DMS 273 (cell line): ENCODE measurements around the gene SRR.
A peak's percentile ranks its signal among the peaks of the same experiment; 100 is the strongest.

Experiments used
- DNase-seq: peaks from one replicate; lab custom pipeline; 2025; ENCODE audit not compliant: unreplicated experiment; lab: John Stamatoyannopoulos, UW

Gene SRR

DNA sequence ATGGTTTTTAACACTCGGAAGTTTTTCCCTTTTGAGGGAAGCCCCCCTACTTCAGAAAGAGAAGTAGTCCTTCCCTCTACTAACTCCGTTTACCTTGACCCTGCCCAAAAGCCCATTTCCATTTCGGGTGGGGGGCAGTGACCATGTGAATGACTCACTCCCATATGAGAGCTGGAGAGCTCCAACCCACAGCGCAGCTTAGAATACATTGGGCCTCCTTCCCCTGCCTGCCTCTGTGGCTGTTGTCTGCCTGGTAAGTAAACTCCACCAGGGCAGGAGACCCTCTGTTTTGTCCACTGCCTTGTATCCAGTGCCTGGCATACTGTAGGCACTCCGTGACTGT is 34.5 kb downstream of the SRR start:
- DNase-seq = no peak

DNA sequence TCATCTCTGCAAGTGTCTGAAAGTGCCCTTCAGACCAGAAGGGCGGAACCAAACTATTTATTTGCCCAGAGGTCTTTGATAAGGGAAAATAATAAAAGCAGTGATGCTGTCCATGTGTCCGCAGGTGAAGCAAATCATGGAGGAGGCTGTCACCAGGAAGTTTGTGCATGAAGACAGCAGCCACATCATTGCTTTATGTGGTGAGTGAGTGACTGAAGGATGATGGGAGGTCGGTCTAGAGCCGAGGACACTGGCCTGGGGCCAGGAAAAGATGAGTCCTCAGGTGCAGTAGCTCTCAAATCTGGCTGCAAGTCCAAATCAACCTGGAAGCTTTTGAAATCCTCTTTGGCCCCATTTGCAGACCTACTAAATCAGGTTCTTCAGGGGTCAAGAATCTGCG is 39.7 kb downstream of the SRR start:
- DNase-seq = no peak

DNA sequence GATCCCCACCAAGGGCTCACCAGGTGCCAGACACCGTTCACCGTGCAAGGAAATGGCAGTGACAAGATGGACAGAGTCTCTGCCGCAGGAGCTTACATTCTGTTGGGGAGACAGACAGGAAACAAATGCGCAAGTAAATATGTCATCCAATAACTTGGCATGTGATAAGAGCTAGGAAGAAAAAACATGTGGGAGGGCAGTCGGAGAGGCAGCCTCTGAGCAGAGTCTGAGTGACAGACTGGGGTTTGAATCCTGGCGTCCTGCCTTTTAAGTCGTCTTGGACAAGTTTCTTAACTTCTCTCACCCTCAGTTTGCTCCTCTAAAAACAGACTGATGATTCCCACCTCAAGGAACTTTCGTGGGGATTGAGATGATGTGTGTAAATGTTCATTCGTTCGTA is 40.8 kb downstream of the SRR start:
- no peak for DNase-seq

DNA sequence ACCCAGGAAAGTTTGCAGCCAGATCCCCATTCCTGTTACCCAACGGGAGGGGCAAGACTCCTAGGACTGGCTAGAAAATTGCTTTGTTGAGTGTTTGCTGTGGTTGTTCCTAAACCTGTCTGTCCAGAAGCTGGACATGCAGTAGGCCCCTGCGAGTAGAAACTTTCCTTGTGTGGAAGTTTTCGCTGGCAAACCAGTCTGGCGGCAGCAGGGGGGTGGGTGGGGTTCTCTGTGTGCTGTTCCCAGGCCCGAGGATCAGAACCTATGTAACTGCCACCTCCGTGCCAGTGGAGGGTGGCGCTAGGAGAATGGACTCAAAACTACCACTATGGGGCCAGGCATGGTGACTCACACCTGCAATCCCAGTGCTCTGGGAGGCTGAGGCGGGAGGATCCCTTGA is 42.7 kb downstream of the SRR start:
- no peak for DNase-seq

DNA sequence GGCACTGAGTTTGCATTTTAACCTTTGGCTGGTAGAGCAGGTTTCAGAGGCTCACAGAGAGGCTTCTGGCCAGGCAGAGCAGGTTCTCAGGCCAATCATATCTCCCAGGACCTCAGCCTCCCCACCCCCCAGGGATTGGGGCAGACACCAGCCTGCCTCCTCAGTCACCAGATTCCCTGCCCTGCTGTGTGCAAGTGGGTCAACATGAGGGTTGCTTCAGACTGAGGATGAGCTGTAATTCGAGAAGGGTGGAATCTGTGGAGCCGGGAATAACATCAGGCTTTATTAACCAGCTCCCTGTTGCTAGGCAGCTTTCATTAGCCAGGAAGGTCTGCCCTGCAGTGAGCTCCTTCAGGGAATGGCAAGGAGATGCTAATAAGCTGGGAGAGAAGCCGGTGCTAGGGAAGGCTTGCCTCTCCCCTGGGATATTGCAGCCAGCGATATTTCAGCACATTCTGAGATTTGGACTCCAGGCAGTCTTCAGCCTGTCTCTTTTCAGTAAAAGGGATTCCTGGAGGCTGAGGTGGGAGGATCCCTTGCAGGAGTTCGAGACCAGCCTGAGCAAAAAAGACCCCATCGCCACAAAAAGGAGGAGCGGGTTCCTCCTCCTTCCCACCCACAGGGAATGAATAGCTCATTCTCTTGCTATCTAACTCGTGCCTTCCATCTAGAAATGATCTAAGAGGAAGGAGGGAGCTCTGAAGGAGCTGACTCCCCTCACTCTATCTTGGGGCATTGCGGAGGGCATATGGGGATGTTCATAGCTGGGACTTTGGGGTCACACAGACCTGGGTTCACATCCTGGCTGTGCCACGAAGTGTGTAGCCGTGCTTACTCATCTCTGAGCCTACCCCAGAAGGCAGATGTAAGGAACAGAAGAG is 44.3 kb downstream of the SRR start:
- peak; percentile 93 for DNase-seq

DNA sequence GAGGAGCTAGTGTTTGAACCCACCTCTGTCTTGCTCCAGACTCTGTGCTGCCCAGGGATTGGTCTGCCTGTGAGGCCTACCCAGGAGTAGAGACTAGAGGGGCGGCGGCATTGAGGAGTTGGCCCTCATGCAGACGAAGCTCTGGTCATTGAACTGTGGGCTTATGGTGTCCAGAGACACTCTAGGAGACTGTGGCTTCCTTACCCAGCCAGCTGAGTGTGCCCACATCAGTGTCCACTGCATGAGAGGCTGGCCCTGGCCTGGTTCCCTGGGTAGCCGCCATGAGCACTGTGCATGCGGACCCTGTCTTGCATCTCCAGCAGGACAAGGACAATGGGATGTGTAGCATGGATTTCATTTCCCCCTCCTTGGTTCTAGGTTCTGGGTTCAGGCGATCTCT is 47.5 kb downstream of the SRR start:
- no peak for DNase-seq

DNA sequence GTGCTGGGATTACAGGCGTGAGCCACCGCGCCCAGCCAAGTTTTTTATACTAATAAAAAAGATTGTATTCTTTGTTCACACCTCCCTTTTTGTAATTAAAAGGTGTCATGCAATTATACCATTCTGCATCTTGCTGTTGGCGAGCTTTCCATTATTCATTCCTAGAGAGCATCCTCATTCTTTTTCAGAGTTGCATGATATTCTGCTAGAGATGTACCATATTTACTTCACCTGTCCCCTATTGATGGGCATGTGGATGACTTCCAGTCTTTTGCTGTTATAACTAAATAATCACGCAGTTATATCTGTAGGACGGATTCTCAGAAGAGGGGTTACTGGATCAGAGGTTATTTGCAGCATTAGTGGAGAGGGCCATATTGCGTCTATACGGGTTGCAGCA is 50.6 kb downstream of the SRR start:
- no peak for DNase-seq

DNA sequence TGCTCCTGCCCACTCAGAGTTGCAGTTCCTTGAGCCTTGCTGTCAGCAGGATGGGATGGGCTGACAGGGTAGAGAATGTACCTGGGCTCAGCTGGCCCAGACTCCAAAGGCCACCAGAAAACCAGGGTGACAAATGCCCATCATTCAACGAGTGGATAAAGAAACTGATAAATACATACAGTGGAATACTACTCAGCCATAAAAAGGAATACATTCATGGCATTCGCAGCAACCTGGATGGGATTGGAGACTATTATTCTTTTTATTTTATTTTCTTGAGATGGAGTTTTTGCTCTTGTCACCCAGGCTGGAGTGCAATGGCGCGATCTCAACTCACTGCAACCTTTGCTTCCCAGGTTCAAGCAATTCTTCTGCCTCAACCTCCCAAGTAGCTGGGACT is 53.5 kb downstream of the SRR start:
- no peak for DNase-seq

DNA sequence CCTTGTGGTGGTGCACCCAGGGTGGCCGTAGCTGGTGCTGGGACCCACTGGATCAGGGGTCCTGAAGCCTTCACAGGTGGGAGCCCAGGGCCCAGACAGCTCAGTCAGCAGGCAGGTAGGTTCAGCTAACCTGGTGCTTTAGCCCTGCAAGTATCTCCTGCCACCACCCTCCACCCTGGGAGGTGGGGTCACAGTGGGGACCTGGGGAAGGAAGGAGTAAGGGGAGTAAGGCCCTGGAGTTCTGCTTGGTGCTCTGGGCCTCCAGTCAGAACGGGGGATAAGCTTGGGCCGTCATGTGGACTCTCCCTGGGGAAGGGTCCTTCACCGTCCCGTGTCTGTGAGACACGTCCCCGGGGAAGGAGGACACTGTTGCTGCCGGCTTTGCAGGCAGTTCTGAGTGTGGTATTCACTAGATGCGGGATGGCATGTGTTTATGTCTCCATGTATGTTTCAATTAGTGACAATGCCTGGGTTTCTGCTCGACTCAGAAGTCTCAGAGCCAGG is 54.2 kb downstream of the SRR start:
- DNase-seq = no peak

DNA sequence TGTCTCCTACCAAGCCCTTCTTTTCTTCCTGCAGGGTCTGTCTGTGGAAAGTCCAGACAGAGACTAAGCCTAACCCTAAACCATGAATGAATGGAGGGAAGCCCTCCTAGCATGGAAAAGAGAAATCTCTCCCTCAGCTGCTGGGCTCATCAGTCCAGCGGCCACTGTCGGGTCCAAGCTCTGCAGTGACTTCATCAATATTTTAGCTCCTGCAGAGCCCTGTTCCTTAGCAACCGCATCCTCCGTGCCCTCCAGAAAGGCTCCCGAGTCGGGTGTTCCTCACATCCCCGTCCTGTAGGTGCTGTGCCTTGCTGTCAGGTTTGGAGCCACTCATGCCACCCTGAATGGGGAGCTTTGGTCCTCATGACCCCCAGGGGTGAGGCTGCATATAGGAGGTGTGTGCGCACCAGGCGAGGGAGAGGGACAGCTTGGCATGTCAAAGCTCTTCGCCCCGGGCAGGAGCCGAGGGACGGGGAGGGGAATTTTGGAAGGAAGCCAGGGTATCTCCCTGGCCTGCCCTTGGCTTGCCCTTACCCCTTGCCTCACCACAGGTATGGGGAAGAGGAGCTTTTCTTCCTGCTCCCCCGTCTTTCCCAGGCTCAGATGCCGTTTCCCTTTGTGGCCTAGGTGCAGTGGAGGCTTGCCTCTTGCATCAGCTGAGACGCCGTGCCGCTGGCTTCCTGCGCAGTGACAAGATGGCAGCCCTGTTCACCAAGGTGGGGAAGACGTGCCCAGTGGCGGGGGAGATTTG is 57.4 kb downstream of the SRR start:
- DNase-seq = no peak

DNA sequence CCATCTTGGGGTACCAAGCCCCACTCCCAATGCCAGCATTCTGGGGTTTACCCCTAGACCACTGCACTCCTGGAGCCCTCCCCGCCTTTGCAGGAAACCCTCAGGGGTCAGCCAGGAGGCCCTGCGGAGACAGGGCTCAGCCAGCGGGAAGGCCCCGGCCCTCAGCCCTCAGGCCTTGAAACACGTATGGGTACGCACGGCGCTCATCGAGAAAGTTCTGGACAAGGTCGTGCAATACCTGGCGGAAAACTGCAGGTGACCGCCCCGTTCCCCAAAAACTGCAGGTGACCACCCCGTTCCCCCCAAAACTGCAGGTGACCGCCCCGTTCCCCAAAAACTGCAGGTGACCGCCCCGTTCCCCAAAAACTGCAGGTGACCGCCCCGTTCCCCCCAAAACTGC is 58.3 kb downstream of the SRR start:
- no peak for DNase-seq

DNA sequence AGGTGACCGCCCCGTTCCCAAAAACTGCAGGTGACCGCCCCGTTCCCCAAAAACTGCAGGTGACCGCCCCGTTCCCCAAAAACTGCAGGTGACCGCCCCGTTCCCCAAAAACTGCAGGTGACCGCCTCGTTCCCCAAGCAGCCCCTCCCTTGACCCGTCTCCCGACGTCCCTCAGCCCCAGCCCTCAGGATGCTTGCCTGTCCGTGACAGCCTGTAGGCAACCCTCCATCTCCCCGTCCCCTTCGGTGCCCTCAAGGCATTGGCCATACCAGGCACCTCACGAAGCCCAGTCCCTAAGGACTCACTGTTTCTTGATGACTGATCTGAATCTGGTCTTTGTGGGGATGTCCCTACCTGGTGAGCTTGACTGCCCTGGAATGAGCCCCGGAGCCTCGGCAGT is 58.7 kb downstream of the SRR start:
- no peak for DNase-seq

DNA sequence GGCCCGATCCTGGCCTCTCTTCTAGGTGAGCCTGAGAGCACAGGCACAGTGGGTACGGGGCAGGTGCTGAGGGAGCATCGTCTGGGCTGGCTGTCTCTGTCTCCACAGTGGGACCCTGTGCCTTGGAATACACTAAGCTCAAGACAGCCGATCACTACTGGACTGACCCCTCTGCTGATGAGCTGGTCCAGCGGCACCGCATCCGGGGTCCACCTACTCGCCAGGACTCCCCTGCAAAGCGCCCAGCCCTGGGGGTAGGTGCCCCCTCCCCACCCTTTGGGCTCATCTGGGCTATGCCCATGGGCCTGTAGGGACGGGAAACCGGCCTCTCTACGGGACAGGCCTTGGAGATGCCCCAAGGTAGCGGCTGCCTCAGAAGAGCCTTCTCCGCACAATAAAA is 59.1 kb downstream of the SRR start:
- no peak for DNase-seq

DNA sequence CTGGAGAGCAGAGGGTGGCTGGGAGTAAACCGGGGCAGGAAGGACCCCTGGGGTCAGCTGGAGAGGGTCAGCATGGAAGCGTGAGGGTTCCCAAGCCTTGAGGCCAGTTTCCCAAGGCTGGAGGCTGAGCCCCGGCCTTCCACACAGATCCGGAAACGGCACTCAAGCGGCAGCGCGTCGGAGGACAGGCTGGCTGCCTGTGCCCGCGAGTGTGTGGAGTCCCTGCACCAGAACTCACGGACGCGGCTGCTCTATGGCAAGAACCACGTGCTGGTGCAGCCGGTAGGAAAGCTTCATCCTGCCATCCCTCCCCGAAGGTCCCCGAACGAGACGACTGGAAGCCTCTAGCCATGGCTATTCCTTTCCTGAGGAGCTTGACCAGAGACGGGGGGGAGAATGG is 59.6 kb downstream of the SRR start:
- DNase-seq = no peak

DNA sequence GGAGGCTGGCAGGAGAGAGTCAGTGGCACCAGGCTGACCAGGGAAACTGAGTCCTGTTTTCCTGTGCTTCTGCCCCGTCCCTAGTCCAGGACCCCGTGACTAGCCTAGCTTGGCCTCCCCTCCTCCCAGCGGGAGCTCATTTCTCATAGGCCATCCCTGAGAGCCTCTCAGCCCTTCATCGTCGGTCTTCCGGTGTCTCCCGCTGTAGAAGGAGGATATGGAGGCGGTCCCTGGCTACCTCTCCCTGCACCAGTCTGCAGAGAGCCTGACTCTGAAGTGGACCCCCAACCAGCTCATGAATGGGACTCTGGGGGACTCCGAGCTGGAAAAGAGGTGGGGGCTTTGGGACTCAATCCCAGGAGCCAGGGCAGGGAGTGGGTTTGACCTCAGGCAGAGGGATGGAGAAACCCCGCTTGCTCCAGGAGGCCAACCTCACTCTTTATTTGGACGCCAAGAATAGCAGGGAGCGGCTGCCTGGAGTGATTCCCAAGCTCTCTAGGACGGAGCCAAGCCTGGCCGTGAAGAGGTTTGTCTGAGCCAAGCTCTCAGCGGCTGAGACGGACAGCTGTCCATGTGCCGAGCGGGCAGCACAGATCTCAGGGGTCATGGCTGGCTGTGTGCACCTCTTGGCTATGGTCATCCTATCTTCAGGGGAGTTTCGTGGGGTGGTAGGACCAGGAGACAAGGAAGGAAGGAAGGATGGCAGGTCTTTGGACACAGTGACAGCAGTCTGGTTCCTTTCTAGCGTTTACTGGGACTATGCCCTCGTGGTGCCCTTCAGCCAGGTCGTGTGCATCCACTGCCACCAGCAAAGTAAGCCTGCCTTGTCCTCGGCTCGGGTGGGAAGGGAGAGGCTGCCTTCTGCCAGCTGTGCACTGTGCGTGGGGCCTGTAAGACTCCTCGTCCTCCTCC is 60.4 kb downstream of the SRR start:
- DNase-seq = no peak

DNA sequence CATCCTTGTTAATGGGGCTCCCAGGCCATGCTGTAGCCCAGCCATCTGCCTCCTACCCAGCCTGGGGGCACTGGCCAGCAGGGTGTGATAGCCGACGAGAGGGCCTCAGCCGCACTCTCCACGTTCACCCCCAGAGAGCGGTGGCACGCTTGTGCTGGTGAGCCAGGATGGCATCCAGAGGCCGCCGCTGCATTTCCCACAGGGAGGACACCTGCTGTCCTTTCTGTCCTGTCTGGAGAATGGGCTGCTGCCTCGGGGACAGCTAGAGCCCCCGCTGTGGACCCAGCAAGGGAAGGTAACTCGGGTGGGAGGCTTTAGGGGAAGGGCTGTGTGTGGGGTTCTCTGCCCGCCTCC is 61.0 kb downstream of the SRR start:
- DNase-seq = no peak

DNA sequence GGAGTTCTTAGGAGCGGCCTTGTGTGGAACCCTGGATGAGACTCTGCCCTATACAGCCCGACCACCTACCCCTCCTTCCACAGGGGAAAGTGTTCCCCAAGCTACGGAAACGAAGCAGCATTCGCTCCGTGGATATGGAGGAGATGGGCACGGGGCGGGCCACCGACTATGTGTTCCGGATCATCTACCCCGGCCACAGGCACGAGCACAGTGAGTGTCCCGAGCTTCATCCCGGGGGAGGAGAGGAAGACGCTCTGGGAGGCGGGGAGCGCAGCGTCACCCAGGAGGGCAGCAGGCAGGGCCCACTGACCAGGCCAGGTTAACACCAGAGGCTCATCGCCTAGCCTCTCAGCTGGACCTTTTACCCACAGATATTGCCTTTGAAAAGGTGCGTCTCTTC is 61.4 kb downstream of the SRR start:
- no peak for DNase-seq

DNA sequence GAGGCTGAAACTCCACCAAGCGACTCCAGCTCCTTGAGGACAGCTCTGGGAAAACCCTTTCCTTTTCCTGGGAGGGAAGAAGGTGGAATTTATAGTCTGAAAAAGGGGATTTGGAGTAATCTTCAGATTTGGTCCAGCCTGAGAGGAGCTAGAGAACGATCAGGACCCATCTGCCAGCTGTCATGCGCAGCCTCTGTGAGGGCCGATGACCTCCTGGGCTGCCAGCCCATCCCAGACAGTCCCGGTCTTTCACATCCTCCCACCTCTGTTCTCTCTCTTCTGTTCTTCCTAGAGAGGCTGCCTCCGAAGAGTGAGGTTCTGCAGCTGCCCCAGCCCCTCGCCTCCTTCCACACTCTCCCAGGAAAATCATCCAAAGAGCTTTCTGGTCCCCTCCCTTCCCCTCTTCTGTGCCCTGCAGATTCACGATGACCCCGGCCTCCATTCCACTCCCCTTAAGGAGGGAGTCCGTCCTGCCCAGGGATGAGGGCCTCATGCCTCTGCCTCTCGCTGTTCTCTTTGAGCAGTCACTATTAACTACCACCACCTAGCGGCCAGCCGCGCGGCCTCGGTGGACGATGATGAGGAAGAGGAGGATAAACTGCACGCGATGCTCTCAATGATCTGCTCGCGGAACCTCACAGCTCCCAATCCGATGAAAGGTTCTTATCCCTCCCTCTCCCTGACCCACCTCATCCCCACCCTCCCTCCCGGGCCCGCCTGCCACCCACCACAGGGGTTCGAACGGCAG is 63.2 kb downstream of the SRR start:
- DNase-seq = no peak

DNA sequence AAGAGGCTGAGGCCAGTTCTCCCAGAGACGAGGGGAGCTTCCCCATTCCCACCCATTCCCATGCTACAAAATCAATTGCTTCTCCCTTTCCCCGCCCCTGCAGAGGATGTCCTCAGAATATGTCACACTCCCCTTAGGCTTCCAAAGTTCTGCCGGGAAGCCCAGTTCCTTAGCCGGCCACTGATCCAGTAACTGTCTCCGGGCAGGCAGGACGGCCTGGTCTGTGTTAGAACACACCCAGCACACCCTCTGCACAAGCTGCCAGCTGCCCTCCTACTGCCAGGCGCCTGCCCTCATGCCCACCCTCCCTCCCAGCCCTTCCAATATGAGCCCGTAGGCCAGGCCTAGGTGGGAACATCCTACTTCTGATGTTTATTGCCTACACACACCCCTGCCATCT is 64.6 kb downstream of the SRR start:
- peak; percentile 88 for DNase-seq

DNA sequence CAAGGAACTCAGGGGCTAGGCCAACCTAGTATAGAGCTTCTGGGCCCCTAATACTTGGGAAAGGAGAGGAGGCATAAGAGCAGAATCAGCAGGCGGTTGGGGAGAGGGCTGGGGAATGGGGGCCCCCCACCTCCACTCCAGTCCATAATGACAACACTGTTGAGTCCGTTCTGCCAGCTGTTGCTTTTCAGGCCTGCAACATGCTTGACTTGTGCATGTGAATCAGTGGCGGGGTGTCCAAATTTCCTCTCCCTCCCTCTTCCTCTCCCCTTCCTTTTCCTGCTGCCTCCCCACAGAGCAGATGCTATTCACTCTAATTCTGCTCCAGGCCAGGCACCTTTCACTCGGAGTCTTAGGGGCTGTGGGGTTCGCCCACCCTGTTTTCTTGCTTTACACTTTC is 65.3 kb downstream of the SRR start:
- DNase-seq = peak; percentile 73
